OCI-LY3 (cell line): ENCODE measurements around the gene ANO6.

Experiments
- EZH2phosphoT487 ChIP-seq: fragments of 200-600 bp; shearing (Covaris generic); IDR thresholded peaks from 2 replicates; pipeline ENCODE4 v1.6.1; 2018; ENCODE audit warnings: antibody characterized with exemption, mixed run types, low read depth
- TF ChIP-seq, protein P1 (sequence below): fragments of 200-600, 300-600 bp; sonication (generic); IDR thresholded peaks from 2 replicates; pipeline ENCODE4 v1.5.1; 2014; ENCODE audit warnings: antibody characterized with exemption, low read length, low read depth

DNA sequence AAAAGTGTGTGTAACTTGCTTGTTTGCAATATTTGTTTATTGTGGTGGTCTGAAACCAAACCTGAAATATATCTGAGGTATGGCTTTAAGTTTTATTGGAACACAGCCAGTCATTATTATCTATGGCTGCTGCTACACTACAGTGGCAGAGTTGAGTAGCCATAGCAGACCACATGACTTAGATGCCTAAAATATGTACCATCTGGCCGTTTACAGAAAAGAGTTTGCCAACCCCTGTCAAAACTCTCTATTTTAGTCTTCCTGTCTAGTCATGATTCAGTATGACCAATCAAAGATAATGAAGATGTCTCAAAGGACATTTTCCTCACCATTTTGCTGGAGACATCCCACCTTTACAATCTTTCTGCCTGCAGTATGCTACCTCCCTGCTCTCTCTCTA lies 242.3 kb downstream of the ANO6 start:
- TF ChIP-seq, protein P1, sequence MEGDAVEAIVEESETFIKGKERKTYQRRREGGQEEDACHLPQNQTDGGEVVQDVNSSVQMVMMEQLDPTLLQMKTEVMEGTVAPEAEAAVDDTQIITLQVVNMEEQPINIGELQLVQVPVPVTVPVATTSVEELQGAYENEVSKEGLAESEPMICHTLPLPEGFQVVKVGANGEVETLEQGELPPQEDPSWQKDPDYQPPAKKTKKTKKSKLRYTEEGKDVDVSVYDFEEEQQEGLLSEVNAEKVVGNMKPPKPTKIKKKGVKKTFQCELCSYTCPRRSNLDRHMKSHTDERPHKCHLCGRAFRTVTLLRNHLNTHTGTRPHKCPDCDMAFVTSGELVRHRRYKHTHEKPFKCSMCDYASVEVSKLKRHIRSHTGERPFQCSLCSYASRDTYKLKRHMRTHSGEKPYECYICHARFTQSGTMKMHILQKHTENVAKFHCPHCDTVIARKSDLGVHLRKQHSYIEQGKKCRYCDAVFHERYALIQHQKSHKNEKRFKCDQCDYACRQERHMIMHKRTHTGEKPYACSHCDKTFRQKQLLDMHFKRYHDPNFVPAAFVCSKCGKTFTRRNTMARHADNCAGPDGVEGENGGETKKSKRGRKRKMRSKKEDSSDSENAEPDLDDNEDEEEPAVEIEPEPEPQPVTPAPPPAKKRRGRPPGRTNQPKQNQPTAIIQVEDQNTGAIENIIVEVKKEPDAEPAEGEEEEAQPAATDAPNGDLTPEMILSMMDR, result no peak
- TF ChIP-seq EZH2phosphoT487, result no peak
